GM18870 (cell line): ENCODE measurements around the gene MAS1L.
"Not testable (repeated sequence)": the region's sequence is repeated elsewhere in the genome, so short reads cannot be mapped to it uniquely, and the experiment has no call there.

Source experiments
- ATAC-seq: cut with Tn5 transposase; IDR thresholded peaks from one replicate; pipeline ENCODE4 v1.9.1; 2021; ENCODE audit warnings: moderate library complexity; ENCODE audit not compliant: unreplicated experiment

Gene MAS1L

DNA sequence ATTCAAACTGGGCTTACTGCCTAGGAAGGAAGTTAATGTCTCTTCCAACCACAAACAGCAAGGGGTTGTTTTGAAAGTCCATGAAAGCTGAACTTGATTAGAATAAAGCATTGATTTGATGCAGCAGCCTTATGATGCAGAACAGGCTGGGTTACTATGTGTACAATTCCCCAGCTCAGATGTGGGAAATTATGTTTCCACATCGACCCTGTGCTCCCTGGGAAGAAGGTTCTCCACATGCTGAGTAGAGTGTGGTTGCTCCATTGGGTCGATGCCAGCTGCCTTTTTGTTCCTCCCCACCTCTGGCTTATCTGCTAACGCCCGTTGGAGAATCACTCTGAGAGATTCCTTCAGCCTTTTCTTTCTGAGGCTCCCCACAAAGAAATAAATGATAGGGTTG, 1.2 kb downstream of the MAS1L start:
- ATAC-seq = no peak

DNA sequence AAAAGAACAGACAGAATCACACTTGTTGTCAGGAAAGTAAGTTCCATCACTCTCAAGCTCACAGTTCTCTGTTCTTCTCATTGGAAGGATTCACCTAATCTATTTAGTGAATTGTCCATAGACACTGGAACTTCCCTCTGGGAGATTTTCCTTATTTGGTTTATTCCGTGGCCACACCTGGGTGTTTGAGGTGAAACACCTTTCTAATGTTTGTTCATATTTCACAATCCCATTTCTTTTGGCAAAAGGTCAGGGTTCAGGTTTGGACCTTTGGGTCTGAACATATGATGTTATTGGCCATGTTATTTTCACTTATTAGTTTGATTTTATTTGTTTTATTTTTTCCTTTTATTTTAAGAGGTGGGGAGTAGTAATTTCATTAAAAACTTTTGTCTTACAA, 4.0 kb downstream of the MAS1L start:
- no peak for ATAC-seq

DNA sequence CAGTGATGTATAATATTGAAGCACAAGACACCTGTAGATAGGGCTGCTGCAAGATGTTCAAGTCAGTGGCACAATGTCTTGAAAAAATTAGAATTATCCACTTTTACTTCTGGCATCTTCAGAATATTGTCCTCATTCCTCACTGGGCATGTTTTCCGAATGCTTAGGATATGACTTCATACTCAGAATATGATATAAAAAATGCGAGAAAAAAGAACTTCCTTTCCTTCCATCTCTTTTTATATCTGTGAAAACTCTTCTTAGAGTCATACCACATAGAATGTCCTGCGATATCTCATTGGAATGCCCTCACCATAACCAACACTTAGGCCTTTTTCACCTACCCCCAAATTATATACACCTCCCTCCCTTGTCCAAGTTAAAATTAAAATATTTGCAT, 4.6 kb downstream of the MAS1L start:
- ATAC-seq = no peak

DNA sequence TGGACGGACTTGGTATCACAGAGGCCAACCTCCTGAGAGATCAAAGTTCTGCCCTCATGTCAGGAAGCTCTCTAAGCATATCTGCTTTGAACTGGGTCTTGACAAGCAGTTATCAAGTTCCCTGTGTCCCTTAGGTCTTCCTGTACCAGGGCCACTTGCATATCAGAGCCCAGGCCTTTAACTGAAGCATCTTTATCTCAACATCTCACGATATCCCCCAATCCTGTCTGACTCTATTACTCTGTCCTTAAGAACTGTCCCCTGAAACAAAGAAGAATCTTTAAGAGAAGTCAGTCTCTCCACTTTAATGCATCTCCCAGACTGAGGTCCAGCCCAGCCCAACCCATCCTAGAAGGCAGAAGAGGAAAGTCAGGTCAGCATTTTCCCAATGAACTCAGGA, 8.2 kb downstream of the MAS1L start:
- no peak for ATAC-seq

DNA sequence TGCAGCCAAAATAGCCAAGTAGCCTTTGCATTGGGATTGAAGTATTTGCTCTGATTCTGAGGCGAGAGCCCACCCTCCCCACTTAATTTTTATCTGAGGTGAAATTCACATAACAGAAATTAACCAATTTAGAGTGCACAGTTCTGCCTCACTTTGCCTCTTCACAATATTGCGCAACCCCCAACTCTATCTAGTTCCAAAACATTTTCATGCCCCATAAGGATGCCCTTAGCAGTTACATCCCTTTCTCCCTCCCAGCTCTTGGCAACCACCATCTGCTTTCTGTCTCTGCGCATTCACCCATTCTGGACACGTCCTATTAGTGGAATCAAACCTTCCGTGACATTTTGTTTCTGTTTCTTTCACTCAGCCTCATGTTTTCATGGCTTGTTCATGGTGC, 9.0 kb downstream of the MAS1L start:
- no peak for ATAC-seq

DNA sequence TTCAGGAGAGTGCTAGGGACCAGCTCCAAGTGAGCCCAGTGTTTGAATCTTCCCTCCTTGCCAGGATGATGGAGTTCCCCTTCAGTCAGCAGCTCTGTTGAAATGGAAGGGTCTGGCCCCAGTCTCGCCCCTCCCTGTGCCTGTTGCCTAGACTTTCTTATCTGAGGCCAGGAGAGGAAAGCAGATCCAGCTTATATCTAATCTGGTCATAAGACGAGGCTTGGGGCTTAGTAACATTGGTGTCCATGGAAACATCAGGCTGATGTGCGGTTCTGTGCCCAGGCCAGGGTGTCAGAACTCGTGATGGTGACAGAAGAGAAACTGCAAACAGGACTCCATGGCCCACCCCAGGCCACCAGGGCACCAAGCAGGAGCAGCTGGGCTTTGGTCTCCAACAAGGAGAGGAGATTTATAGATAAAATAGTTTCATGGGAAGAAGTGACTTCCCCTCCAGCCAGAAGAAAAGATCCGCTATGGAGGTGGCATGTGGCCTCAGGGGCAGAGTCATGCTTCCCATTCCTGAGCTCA, 9.8 kb downstream of the MAS1L start:
- no peak for ATAC-seq

DNA sequence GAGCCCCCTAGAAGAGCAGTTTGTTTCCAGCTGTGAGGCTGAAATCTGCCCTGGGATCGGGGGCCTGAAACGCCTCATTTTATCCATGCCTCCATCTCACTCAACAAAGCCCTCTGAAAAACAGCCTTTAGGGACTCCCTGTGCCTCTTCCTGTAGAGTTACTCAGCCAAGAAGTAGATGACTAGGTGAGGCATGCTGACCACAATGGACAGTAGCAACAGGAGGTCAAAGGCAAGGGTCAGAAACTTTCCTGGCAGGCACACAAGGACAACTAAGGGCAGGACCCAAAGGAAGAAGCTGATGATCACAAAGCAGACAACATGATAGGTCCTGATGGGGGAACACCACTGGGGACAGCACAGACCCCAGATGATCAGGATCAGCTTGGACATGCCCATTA, 12.8 kb downstream of the MAS1L start:
- no peak for ATAC-seq

DNA sequence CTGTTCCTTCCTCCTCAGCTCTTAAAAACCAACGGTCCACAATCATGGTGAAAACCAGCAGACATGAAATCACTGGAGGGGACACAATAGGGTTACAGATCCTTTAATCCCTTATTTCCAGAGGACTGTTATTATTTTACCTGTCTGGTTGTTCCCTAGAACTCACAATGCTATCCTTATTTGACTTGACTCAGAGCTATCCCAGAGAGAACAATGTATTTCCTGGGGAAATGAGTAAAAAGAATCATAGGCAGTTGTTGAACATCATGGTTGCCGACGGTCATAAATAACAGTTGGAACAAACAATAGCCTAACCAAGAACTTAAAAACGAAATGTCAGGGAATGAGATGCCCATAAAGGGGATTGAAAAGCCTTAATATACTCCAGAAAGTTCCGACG, 21.5 kb downstream of the MAS1L start:
- ATAC-seq = no peak

DNA sequence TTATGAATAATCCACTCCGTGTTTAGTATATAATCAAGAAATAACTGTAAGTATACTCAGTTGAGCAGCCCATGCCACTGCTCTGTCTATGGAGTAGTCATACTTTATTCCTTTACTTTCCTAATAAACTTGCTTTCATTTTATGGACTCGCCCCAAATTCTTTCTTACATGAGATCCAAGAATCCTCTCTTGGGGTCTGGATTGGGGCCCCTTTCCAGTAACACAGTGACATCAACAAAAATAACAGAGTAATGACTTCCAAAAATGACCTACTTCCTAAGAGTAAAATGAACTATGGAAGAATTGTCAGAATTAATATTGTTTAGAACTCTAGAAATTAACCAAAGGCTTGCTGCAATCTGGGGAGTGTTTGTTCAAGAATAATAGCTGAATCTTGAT, 22.0 kb downstream of the MAS1L start:
- ATAC-seq = no peak

DNA sequence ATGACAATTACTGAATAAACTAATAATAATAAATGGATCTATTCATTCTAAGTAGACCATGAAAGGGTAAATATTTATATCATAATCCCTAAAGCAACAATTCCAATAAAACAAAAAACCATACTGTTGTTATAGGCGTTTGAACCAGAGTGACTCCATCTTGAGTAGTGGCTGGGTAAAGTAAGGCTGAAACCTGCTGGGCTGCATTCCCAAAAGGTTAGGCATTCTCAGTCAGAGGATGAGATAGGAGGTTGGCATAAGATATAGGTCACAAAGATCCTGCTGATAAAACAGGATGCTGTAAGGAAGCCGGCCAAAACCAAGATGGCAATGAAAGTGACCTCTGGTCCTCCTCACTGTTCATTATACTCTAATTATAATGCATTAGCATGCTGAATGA, 22.5 kb downstream of the MAS1L start:
- ATAC-seq = no peak

DNA sequence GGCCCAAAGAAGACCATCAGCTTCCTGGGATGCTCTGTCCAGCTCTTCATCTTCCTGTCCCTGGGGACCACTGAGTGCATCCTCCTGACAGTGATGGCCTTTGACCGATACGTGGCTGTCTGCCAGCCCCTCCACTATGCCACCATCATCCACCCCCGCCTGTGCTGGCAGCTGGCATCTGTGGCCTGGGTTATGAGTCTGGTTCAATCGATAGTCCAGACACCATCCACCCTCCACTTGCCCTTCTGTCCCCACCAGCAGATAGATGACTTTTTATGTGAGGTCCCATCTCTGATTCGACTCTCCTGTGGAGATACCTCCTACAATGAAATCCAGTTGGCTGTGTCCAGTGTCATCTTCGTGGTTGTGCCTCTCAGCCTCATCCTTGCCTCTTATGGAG, 25.7 kb downstream of the MAS1L start:
- ATAC-seq = no peak

DNA sequence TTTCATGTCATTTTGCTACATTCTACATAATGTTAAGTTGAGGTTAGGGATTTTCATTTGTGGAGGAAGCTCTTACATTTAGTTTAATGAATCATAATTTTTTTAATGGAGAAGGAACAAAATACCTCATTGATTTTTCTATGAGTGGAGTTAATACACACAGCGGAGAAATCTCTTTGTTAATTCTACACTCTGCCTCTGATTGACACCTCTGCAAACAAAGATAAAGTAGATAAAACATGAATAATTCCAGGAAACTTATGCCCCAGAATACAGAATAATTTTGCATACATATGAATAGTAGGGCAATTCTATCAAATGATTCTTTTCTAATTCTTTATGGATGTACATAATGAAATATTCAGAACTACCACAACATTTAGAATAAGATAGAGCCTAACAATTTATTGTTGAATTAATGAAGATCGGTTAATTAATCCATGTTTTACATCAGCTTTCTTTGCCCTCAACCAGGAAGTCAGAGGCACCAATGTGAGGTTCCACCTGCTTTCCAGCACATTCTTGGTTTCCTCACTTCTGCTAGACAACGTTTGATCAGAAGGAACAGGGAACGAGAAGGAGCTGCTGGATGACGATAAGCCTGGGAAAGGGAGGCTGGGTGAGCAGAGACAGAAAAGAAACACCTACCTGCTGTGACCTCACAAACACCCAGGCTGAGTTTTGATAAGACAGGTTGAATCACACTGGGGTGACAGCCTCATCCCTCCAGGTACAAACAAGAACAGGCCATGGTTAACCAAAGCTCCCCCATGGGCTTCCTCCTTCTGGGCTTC, 26.5 kb downstream of the MAS1L start:
- ATAC-seq = no peak

DNA sequence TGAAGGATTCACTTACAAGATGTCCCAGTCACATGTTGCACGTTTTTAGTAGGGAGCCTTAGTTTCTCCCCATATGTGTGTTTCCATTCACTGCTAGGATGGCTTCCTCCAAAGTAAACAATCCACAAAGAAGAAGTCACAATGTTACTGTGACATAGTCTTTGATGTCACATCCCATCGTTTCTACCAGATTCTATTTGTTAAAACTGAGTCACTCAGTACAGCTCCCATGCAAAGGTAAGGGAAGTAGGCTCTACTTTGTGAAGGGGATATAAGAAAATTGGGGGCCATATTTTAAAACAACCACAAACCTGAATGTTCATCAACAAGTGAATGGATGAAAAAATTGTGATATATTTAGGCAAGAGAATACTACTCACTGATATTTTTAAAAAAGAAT, 30.8 kb downstream of the MAS1L start, which contains the start of the genes OR11A1 and OR2H1:
TSS of gene OR11A1 (minus strand) at position 101 of the 400 bp plus-strand sequence. CDS start 29,430 bp downstream, outside the sequence.
TSS of gene OR2H1 (plus strand) at position 185 of the 400 bp plus-strand sequence. CDS start 4,615 bp downstream, outside the sequence.
- no peak for ATAC-seq

DNA sequence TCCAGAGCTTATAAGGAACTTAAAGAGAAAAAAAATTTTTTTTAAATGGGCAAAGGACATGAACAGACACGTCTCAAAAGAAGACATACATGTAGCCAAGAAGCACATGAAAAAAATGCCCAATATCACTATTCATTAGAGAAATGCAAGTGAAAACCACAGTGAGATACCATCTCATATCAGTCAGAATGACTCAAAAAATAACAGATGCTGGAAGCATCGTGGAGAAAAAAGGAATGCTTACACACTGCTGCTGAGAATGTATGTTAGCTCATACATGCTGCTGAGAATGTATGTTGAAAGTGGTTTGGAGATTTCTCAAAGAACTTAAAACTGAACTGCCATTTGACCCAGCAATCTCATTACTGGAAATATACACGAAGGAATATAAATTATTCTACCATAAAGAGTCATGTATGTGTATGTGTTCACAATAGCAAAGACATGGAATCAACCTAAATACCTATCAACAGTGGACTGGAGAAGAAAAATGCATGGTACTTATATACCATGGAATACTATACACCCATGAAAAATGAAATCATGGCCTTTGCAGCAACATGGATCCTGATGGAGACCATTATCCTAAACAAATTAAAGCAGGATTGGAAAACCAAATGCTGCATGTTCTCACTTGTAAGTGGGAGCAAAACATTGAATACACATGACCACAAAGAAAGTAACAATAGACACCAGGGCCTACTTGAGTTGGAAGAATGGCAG, 36.1 kb downstream of the MAS1L start:
- no peak for ATAC-seq

DNA sequence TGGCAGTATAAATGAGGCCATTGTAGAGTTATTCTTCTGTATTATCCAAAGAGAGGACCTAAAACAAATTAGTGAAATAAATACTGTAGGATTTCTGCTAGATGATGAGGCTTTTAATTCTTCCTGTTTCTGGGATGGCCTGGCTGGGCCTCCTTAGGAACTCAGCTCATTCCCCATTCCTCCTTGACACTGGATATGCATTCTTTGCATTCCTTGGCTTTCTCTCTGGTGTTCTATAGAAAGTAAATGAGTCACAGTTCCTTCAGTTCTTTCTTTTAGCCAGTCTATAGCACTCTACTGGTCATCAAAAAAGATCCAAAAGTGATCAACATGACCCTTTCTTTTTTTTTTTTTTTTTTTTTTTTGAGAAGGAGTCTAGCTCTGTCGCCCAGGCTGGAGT, 40.1 kb downstream of the MAS1L start:
- no peak for ATAC-seq

DNA sequence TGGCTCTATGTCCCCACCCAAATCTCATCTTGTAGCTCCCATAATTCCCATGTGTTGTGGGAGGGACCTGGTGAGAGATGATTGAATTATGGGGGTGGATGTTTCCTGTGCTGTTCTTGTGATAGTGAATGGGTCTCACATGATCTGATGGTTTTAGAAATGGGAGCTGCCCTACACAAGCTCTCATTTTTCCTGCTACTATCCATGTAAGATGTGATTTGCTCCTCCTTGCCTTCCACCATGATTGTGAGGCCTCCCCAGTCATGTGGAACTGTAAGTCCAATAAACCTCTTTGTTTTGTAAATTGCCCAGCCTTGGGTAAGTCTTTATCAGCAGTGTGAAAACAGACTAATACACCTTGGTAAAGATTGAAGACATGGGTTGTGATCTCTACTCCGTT, 43.7 kb downstream of the MAS1L start:
- ATAC-seq = not testable (repeated sequence)

DNA sequence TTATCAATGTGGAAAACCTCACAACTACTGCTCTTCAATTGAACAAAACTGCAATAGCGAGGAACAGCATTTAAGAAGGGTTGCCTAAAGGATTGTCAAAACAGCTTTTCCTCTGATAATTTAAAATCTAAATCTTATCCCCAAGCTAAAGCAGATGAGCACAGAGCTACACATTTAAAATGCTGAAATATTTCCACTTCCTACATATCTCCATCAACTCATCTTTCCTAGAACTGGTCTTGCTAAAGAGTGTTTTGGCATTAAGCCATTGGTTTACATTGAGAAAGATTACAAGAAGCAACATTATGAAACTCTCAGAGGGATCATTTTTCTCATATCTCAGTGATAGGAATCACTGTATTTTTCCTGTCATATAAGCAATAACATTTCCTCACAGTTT, 45.0 kb downstream of the MAS1L start:
- ATAC-seq = no peak

DNA sequence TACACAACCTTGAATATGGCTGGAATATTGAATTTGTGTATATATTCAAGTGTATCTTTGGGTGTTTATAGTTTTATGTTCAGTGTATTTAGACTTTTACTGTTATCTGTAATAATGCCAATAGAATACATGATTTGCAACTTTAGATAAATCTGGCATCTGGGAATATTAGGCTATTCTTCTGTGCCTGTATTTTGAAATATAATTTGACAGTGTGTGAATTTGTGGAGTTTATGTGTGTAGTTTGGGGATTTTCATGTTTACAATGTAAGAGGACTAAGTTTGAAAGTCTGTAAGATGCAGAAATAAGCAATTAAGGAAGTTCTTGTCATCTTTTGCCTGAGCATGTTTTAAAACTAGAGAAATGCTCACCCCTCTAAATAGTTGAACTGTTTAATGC, 48.8 kb downstream of the MAS1L start, which contains the start of gene OR10C1:
TSS of gene OR10C1 (plus strand) at position 301 of the 400 bp plus-strand sequence. CDS start 710 bp downstream, outside the sequence.
- ATAC-seq = no peak

DNA sequence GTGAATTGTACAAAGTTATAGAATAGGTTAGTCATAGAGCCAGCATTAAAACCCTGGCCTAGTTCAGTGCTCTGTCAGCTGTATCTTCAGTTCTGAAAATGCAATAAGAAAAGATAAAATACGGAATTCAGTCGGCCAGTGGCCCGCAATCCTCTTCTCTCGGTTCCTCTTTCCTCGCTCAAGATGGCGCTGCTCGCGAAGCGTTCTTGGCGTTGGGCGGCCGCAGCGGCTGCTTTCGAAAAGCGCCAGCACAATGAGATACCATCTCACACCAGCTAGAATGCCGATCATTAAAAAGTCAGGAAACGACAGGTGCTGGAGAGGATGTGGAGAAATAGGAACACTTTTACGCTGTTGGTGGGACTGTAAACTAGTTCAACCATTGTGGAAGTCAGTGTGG, 51.0 kb downstream of the MAS1L start:
- ATAC-seq = not testable (repeated sequence)
